ENCODE data around the gene GNG7.
"Not testable (repeated sequence)": the region's sequence is repeated elsewhere in the genome, so short reads cannot be mapped to it uniquely, and the experiment has no call there.

The GNG7 gene

GRCh38 chr19:2527686-2528085 lies 174.8 kb downstream of the GNG7 start:
- no peak for DNase-seq

- DNase-seq, result no peak
Observed at GRCh38 chr19:2527171-2527570, 175.3 kb downstream of the GNG7 start.

- DNase-seq, result peak; percentile 71
Observed at GRCh38 chr19:2524840-2525723, 177.4 kb downstream of the GNG7 start.

- no peak for DNase-seq
Observed at GRCh38 chr19:2524361-2524839, 178.1 kb downstream of the GNG7 start.

- DNase-seq, result no peak
Observed at GRCh38 chr19:2523630-2524311, 178.7 kb downstream of the GNG7 start.

GRCh38 chr19:2519482-2519881 lies 183.0 kb downstream of the GNG7 start:
- DNase-seq, result no peak

GRCh38 chr19:2518856-2519255 lies 183.6 kb downstream of the GNG7 start:
- not testable (repeated sequence) for DNase-seq

GRCh38 chr19:2517881-2518601 lies 184.5 kb downstream of the GNG7 start:
- DNase-seq, result no peak

- no peak for DNase-seq
Observed at GRCh38 chr19:2516727-2517126, 185.8 kb downstream of the GNG7 start.

- DNase-seq, result no peak
Observed at GRCh38 chr19:2514981-2515518, 187.4 kb downstream of the GNG7 start.

GRCh38 chr19:2512523-2513431 lies 189.7 kb downstream of the GNG7 start:
- DNase-seq, result no peak

GRCh38 chr19:2511991-2512390 lies 190.5 kb downstream of the GNG7 start:
- DNase-seq, result no peak

GRCh38 chr19:2511570-2511969 lies 190.9 kb downstream of the GNG7 start:
- DNase-seq, result no peak

- no peak for DNase-seq
Observed at GRCh38 chr19:2509096-2509495, 193.4 kb downstream of the GNG7 start.

- DNase-seq, result no peak
Observed at GRCh38 chr19:2507109-2507508, 195.4 kb downstream of the GNG7 start.

- not testable (repeated sequence) for DNase-seq
Observed at GRCh38 chr19:2506656-2507055, 195.8 kb downstream of the GNG7 start.

GRCh38 chr19:2503521-2504109 lies 198.9 kb downstream of the GNG7 start:
- DNase-seq, result no peak

GRCh38 chr19:2500841-2501261 lies 201.6 kb downstream of the GNG7 start:
- DNase-seq, result no peak

GRCh38 chr19:2500156-2500555 lies 202.3 kb downstream of the GNG7 start:
- DNase-seq, result no peak

- DNase-seq, result no peak
Observed at GRCh38 chr19:2497186-2497585, 205.3 kb downstream of the GNG7 start.

- DNase-seq, result no peak
Observed at GRCh38 chr19:2495651-2496316, 206.7 kb downstream of the GNG7 start.

Measured in 8988T (cell line).